Stimulated activated CD8-positive, alpha-beta memory T cell treated with anti-CD3 and anti-CD28 coated beads, Interleukin-4, amount 100 ng/mL, for 24 hours (primary cell): ENCODE data around the gene GPAT3.
A peak's percentile ranks its signal among the peaks of the same experiment; 100 is the strongest.
"Not testable (repeated sequence)": the region's sequence is repeated elsewhere in the genome, so short reads cannot be mapped to it uniquely, and the experiment has no call there.

Source experiments
- DNase-seq: peaks from one replicate; pipeline ENCODE4 v3.0.0-alpha.2; 2020; ENCODE audit warnings: low read depth

The GPAT3 gene

GRCh38 chr4:83535520-83536361, at the start of gene GPAT3:
GPAT3 (plus strand) TSS chr4:83536108; CDS start chr4:83536623, 515 bp downstream.
- peak; percentile 48 for DNase-seq

GRCh38 chr4:83486457-83487129, 49.3 kb upstream of the GPAT3 start:
- DNase-seq = no peak

GRCh38 chr4:83489711-83490326, 46.1 kb upstream of the GPAT3 start:
- no peak for DNase-seq

GRCh38 chr4:83490876-83491450, 44.9 kb upstream of the GPAT3 start:
- DNase-seq = no peak

DNA sequence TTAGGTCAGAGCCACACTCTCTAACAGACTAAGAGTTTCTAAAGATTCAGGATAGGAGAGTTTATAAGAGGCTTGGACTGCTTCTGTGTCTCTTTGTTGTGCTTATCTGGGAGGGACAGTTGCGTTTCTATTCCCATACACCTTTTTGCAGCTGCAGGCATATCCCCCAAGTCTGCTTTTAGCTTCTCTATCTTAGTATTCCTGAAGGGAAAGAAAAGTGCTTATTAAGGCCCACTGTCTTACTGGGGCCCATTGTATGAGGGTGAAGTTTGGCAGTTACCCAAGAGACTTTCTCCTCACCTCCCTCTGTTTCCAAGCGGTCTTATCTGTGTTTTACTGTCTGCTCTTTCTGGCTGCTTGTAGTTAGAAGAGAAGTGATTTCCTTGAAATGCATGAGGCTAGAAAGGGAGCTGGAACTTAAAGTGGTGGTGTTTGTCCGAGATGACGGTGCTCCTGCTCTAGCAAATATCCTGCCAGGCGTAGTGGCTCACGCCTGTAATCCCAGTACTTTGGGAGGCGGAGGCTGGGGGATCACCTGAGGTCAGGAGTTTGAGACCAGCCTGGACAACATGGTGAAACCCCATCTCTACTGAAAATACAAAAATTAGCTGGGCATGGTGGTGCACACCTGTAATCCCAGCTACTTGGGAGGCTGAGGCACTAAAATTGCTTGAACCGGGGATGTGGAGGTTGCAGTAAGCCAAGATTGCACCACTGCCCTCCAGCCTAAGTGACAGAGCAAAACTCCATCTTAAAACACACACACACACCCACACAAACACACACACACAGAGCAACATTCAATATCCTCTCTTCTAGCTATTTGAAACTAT, 39.6 kb upstream of the GPAT3 start:
- not testable (repeated sequence) for DNase-seq

GRCh38 chr4:83498187-83498586, 37.7 kb upstream of the GPAT3 start:
- no peak for DNase-seq

- DNase-seq = not testable (repeated sequence)
Observed at GRCh38 chr4:83501671-83502070, 34.2 kb upstream of the GPAT3 start.

GRCh38 chr4:83503974-83504373, 31.9 kb upstream of the GPAT3 start:
- no peak for DNase-seq

DNA sequence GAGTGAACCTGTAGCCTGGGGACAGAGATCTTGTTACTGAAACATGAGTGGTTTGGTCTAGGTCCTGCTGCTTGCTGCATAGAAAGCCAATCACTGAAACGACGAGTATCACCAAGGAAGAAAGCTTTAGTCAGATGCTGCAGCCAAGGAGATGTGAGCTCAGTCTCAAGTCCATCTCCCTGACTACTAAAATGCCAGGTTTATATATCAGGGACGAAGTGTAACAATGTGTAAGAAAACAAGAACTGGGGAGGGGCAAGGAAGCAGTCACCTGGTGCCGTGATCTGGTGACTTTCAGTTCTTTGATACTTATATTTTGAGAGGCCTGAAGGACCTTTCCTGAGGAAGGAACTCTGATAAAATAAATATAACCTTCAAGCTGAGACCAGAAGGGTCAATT, 31.4 kb upstream of the GPAT3 start:
- no peak for DNase-seq

DNA sequence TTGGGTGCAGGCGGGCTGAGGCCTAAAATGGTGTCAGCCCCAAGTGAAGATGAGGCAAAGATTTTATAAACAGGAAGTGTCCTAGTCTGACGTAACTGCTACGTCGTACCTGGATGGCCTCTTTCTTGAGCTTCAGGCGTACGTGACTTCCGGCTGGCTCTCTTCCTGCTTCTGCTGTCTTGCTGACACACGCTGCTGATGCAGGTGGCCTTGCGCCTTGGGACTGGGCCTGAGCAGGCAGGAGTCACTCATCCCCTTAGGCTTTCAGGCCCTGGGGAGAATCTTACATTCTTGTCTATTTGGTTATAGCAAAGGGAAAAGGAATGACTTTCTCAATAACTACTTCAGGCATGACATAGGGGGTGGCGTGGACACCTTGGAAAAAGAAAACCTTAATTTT, 30.9 kb upstream of the GPAT3 start:
- no peak for DNase-seq

GRCh38 chr4:83509156-83509585, 26.7 kb upstream of the GPAT3 start:
- peak; percentile 15 for DNase-seq

DNA sequence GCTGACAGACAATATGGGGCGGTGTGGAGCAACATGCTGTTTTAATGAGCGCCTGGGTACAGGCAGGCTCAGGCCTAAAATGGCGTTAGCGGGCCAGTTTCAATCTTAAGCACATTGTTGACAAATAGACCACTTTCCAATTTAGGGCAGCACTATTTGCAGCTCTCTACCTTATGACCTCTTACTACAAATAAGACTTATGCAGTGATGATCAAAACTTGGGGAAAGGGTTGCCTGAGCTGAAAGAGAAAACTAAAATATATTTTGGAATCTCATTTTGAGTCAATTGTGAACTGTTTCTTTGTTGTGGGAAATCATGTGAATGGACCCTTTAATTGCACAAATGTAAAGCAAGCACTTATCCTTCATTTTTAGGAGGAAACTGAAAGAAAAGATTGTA, 25.5 kb upstream of the GPAT3 start:
- no peak for DNase-seq

DNA sequence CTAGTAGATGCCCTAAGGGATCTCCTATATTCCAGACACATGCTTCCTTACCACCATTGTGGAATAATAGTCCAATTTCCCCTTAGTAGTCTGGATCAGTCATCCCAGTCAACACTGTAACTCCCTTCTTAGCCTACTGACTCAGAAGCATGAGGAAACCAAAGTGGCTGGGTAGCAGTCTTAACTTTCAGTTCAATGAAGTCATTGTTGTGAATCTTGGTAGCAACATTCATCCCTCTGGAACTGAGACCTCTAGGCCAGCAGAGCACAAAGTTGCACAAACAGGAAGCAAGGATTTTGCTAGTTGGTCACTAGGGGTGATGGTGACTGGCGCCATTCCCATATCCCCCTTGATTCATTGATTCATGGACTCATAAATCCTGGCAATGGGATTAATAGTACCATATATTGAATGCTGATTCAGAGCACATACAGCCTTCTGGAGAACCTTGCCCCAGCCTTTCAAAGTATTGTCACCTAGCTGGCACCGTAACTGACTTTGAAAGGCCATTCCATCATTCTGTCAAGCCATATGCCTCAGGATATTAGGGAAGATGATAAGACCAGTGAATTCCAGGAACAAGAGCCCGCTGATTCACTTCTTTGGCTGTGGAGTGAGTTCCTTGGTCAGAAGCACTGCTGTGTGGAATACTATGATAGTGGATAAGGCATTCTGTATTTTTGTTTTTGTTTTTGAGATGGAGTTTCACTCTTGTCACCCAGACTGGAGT, 19.7 kb upstream of the GPAT3 start:
- DNase-seq = no peak

- no peak for DNase-seq
Observed at GRCh38 chr4:83522239-83522638, 13.7 kb upstream of the GPAT3 start.

GRCh38 chr4:83527671-83528070, 8.2 kb upstream of the GPAT3 start:
- no peak for DNase-seq

DNA sequence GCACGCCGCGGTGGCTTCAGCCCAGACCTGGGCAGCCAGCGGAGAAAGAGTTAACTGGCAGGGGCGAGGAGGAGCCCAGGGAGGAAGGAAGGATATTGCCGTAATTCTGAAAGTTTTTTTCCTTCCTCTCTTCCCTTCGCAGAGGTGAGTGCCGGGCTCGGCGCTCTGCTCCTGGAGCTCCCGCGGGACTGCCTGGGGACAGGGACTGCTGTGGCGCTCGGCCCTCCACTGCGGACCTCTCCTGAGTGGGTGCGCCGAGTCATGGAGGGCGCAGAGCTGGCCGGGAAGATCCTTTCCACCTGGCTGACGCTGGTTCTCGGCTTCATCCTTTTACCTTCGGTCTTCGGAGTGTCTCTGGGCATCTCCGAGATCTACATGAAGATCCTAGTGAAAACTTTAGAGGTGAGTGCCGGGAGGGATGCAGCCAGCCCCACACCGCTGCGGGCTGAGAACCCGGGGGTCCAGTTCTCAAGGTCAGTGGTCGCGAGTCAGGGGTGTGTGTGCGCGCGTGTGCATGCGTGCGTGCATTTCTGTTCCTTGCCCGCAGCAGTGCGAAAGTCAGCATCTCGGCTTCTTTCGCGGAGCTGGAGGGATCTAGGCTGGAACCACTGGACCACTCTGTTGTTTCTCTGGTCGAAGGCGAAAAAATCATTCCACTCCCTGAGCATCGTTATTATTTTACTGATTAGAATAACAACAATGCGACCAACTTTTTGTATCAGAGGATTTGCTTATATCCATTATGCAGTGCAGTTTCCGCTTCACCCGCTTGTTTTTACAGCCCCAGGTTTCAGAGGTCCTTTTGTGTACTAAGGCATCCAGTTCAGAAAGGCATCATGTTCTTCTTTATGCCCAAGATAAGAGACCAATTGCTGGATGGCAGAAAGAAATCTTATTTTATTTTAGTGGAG, 709 bp downstream of the GPAT3 start:
- no peak for DNase-seq

- no peak for DNase-seq
Observed at GRCh38 chr4:83542225-83542624, 6.3 kb downstream of the GPAT3 start.

DNA sequence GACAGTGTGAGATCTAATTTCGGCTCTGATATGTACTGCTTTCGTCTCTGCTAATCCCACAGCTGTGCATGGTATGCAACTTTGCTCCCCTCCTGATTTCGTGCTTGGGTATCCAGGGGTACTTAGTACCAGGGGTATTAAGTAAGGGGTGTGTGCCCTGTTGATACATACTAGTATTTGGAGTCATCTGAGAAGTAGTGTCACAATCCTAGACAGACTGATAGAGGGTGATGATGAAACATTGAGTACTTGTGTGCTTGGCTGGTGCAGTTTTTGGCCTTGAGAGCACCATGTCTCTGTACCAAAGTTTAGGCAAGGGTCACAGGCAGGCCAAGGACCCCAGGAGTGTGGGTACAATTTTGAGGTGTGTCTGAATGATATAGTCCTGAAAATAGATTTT, 10.9 kb downstream of the GPAT3 start:
- DNase-seq = no peak

GRCh38 chr4:83548151-83548905, 12.4 kb downstream of the GPAT3 start:
- peak; percentile 52 for DNase-seq
